Measurements from ENCODE around the gene GULP1.

GRCh38 chr2:188412190-188412589 lies 120.5 kb downstream of the GULP1 start:
- TF ChIP-seq, protein P1, sequence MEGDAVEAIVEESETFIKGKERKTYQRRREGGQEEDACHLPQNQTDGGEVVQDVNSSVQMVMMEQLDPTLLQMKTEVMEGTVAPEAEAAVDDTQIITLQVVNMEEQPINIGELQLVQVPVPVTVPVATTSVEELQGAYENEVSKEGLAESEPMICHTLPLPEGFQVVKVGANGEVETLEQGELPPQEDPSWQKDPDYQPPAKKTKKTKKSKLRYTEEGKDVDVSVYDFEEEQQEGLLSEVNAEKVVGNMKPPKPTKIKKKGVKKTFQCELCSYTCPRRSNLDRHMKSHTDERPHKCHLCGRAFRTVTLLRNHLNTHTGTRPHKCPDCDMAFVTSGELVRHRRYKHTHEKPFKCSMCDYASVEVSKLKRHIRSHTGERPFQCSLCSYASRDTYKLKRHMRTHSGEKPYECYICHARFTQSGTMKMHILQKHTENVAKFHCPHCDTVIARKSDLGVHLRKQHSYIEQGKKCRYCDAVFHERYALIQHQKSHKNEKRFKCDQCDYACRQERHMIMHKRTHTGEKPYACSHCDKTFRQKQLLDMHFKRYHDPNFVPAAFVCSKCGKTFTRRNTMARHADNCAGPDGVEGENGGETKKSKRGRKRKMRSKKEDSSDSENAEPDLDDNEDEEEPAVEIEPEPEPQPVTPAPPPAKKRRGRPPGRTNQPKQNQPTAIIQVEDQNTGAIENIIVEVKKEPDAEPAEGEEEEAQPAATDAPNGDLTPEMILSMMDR (IDR thresholded peaks at IDR 0.05 in 8 of 11, conservative IDR thresholded peaks at IDR 0.05 in 3 of 11): no peak
- TF ChIP-seq POLR2A (IDR thresholded peaks at IDR 0.05) (no peak), POLR2AphosphoS5 (IDR thresholded peaks at IDR 0.05) (no peak)

Data from spleen (tissue), 7 donors.